Measurements from ENCODE around the gene GMDS.

Gene GMDS

GRCh38 chr6:2033544-2033943, 211.9 kb downstream of the GMDS start:
- no peak for DNase-seq

DNA sequence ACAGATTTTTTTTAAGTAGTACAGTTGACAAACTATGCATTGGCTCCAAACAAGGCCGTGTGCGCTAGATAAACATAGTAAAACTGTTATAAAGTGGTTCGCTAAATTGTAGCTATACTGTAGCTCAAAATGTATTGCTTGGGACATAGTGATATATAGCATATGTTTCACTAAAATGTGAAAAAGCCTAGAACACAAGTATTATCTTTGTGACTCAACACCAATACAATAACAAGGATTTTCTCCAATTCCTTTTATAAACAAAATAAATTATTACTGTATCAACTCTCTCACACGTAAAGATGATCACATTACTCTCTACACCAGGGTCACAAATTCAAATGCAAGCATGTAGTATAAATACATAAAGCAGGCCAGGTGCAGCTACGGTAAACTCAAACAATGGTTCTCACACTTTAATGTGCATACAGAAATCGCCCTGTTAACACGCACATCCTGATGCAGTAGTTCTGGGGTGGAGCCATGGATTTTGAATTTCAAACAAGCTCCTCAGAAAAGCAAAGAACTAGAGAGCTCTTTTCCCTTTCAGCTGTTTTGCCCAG, 214.6 kb downstream of the GMDS start:
- DNase-seq: no peak

DNA sequence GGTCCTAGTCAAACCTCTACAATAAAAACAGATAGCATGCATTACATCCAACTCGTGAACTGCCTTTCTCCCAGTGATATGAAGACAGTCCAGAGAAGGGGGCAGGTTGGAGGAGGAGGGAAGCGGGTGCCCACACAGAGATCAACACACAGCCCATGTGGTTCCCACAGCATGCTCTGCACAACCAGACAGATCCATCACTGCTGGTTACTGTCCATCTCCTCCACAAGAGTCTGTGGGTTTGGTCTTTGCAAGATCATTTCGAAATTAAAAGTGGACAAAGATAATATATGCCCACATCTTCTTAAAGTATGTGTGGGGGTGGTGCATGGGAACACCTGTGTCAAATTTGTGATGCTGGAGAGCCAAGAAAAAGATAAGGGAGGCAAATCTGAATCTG, 215.5 kb downstream of the GMDS start:
- DNase-seq: no peak

GRCh38 chr6:2029130-2029794, 216.1 kb downstream of the GMDS start:
- no peak for DNase-seq

DNA sequence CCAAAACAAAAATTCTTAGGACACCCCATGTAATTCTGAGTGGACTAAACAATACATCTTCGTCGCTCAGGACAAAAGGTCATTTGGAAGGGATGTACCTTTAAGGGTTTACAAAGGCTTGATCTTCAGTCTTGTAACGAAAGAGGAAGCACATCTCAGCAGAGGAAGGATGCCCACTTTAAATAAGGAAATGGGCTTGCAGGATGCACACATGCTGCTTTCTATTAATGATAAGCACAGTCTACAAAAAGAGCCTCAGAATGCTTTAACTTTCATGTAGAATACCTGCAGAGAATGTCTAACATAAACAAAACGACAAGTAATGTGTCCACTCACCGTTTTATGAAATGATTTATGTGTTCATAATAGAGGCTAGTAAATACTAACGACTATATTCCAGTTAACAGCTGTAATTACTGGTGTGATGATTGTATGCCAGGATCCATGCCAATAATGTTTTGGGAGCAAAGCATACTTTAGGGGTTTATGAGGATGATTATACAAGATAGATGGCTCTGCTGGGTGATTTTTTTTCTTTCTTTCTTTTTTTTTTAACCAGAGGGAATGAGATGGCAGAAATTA, 216.9 kb downstream of the GMDS start:
- no peak for DNase-seq

- no peak for DNase-seq
Measured at GRCh38 chr6:2026133-2026532, 219.3 kb downstream of the GMDS start.

GRCh38 chr6:2021713-2022125, 223.7 kb downstream of the GMDS start:
- DNase-seq: peak in 4 of 14 donors; percentile 1 to 38 (median 16)

GRCh38 chr6:2020909-2021308, 224.5 kb downstream of the GMDS start:
- DNase-seq: no peak

- DNase-seq: no peak
Measured at GRCh38 chr6:2019051-2019450, 226.4 kb downstream of the GMDS start.

DNA sequence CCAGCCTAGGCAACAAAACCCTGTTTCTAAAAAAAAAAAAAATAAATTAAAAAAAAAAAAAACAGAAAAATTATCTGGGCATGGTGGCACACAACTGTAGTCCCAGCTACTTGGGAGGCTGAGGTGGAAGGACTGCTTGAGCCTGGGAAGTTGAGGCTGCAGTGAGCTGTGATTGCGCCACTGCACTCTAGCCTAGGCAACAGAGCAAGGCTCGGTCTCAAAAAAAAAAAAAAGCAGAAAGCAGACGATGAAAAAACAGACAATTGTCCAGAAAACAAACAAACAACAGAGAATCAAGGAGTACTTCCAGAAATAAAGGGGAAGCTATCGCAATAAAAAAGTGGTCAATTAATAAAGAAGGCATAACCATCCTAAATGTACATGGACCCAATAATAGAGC, 229.4 kb downstream of the GMDS start:
- DNase-seq: no peak

DNA sequence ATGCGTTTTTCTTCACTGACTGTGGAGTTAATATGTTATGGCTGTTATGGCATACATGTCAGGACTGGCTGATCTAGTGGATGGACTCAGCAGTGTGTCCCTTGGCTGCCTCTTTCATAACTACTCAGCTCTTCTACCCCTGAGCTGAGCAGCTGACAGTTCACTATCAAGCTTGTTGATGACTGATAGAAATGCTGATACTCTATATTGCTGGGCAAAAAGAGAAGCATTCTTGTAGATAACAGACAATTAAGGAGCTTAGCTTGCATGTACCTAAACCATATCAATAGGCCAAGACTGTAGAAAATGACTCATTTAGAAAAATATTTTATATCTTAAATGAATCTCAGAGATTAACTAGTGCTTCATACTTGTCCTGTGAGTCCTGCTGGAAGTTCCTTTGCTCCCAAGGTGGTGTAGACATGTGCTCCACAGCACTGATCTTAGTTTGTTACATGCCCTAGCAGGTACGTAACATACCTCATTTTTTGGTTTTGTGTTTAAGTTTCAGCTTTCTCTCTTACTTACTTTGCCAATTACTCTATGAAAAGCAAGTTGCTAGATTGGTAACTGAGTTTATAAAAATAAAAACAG, 236.9 kb downstream of the GMDS start:
- no peak for DNase-seq

DNA sequence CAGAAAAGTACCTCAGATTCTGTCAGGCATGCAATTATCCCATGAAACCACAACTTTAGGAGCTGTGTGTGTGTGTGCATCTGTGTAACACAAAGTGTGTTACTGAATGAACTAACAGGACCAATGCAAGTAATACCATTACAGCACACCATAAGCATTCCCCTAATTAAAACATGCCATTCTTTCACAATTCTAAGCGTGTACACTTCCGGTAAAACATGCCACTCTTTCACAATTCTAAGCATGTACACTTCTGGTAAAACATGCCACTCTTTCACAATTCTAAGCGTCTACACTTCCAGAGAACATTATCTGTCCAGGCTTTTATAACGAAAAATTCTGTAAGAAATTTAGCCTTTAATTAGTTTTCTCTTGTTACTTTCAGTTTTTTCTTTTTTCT, 238.2 kb downstream of the GMDS start:
- no peak for DNase-seq

GRCh38 chr6:2004888-2005287, 240.5 kb downstream of the GMDS start:
- DNase-seq: no peak

DNA sequence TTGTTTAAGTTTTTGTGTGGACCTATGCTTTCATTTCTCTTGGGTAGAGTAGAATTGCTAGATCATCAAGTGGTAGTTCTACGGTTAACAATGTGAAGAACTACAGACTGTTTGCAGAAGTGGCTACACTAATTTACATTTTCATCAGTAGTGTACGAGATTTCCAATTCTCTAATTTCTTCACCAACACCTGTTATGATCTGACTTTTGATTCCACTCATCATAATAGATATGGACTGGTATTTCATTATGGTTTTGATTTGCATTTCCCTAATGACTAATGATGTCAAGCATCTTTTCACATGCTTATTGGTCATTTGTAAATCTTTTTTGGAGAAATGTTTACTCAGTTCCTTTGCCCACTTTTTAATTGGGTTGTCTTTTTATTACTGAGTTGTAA, 244.4 kb downstream of the GMDS start:
- DNase-seq: no peak

GRCh38 chr6:1997702-1998101, 247.7 kb downstream of the GMDS start:
- DNase-seq: no peak

GRCh38 chr6:1995636-1996035, 249.8 kb downstream of the GMDS start:
- DNase-seq: no peak

DNA sequence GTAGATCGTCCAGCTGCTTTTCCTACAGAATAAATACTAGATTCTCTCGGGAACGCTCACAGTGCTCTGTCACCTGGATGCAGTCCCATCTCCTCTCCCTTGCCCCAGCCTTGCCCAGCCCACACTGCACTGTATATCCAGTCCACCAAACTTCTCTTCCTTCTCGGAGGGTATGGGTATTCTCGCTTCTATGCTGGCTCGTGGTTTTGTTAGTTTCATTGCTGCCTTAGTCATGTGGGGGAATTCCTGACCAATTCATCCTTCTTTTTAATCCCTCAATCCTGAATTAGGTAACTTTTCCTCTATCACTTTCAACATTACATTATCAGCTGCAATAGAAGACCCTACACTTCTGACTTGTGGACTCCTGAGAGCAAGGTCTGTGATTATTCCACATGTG, 252.4 kb downstream of the GMDS start:
- DNase-seq: no peak

- no peak for DNase-seq
Measured at GRCh38 chr6:1991332-1991878, 254.0 kb downstream of the GMDS start.

GRCh38 chr6:1988843-1989242, 256.6 kb downstream of the GMDS start:
- no peak for DNase-seq

GRCh38 chr6:1987640-1988039, 257.8 kb downstream of the GMDS start:
- DNase-seq: no peak

DNA sequence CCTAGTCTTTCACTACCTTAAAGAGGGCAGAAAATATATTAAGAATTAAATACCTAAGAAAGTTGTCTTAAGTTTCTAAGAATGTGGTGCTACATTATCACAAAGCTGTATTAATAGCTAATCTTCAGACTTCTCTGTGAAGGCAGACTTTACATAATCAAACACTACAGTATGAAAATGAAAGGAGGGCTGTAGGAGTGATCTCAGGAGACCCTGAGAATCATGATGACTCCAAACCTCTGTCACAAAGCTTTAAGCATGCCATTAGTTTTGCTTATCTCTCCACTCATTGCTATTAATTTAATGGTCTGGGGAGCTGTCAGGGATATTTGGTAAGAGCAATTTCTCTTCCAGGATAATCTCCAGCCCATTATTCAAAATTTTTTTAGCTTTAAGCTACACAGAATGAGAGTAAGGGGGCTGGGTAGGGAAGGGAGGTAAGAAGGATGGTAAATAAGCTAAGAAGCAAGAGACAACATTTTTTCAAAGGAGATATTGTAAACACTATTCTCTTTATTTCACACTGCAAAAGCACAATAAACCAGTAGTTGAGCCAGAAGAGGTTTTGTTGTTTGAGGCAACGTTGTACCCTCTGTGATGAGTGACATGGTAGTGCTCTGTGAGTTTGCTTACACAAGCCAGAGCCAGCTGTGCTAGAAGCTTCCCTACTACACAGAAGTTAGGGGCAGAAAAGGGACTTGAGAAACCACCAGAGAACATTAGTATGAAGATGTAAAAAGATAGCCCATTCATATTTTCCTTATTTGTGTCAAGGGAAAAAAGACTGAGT, 258.8 kb downstream of the GMDS start:
- DNase-seq: no peak

- no peak for DNase-seq
Measured at GRCh38 chr6:1984346-1984994, 260.9 kb downstream of the GMDS start.

Measured in C1 segment of cervical spinal cord (tissue), 14 donors.